ENCODE data around the gene DLX4.

Gene DLX4

DNA sequence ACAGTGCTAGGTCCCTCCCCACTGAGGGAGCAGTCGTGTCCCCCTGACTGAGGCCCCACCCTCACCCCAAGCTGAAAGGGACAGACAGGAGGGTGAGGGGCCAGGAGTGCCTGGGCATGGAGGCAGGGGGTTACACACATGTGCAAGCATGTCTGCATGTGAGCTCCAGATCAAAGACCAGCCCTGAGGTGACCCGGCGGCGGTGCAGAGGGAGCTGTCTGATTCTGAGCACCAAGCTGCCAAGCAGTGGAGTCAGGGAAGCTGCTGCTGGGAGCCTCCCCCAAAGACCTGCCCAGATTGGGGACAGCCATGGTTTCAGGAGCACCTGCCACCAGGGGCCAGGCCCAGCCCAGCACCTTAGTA lies 20.5 kb downstream of the DLX4 start:
- Histone ChIP-seq H3K4me3 (ENCODE audit: low read depth, low read length) (no peak overlapping the region), H3K36me3 (ENCODE audit: control insufficient read depth, insufficient read depth, low read length) (no peaks in the 10 kb centered on the region), H3K9ac (no peak overlapping the region), H3K79me2 (no peaks in the 10 kb centered on the region), H3K9me3 (ENCODE audit: control insufficient read depth, low read length) (no peaks in the 10 kb centered on the region), H3K27me3 (ENCODE audit: control insufficient read depth, insufficient read depth, low read length) (no peaks in the 10 kb centered on the region), H2AFZ (no peak overlapping the region), H3K4me2 (ENCODE audit: low read length) (no peak overlapping the region), H3K27ac (no peak overlapping the region), H3K4me1 (no peaks in the 10 kb centered on the region)
- TF ChIP-seq, protein P1, sequence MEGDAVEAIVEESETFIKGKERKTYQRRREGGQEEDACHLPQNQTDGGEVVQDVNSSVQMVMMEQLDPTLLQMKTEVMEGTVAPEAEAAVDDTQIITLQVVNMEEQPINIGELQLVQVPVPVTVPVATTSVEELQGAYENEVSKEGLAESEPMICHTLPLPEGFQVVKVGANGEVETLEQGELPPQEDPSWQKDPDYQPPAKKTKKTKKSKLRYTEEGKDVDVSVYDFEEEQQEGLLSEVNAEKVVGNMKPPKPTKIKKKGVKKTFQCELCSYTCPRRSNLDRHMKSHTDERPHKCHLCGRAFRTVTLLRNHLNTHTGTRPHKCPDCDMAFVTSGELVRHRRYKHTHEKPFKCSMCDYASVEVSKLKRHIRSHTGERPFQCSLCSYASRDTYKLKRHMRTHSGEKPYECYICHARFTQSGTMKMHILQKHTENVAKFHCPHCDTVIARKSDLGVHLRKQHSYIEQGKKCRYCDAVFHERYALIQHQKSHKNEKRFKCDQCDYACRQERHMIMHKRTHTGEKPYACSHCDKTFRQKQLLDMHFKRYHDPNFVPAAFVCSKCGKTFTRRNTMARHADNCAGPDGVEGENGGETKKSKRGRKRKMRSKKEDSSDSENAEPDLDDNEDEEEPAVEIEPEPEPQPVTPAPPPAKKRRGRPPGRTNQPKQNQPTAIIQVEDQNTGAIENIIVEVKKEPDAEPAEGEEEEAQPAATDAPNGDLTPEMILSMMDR (IDR thresholded peaks at IDR 0.05) = no peak

DNA sequence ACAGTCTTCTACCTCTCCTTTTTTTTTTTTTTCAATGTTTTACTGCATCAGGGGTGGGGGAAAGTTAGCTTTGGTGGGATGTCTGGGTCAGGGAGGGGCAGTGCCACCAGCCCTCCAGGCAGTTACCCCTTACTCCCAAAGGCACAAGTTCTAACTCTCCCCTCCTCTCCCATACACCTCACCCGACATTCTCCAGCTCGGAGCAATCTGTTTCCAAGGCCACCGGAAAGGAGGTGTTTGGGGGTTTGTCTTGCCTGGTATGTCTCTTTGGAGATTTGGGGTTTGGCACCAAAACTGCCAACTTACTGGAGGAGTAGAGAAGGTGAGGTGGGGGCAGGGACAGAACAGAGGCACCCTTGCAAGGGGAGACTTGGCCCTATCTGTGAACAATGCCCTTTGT lies 21.3 kb downstream of the DLX4 start:
- Histone ChIP-seq H3K27ac (no peak overlapping the region), H2AFZ (no peak overlapping the region), H3K4me2 (ENCODE audit: low read length) (no peak overlapping the region), H3K9ac (no peak overlapping the region), H3K4me3 (ENCODE audit: low read depth, low read length) (no peak overlapping the region), H3K9me3 (ENCODE audit: control insufficient read depth, low read length) (no peaks in the 10 kb centered on the region), H3K4me1 (no peaks in the 10 kb centered on the region), H3K79me2 (no peaks in the 10 kb centered on the region), H3K36me3 (ENCODE audit: control insufficient read depth, insufficient read depth, low read length) (no peaks in the 10 kb centered on the region), H3K27me3 (ENCODE audit: control insufficient read depth, insufficient read depth, low read length) (no peaks in the 10 kb centered on the region)
- TF ChIP-seq, protein P1 (IDR thresholded peaks at IDR 0.05) = no peak

DNA sequence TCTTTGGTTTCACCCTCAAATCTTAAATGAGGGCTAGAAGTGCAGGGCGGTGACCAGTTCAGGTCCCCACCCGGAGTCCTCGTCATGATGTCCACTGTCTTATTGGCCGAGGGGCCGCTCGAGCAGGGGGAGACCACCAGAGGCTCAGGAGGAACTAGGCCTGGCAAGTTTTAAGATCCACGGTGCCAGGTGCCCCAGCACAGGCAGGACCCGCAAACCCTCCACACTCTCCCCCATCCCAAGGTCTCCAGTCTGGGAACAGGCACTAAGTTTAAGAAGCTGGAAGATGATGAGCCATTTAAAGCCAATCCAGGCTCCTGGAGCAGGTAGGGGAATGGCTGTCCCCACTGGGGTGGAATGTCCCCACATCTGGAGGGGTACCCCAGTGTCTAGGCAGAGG lies 21.9 kb downstream of the DLX4 start:
- H3K9ac ChIP-seq = no peak overlapping the region
- H3K27ac ChIP-seq = no peak overlapping the region
- H3K27me3 ChIP-seq (ENCODE audit: control insufficient read depth, insufficient read depth, low read length) = no peaks in the 10 kb centered on the region
- no peaks in the 10 kb centered on the region for H3K9me3 ChIP-seq (ENCODE audit: control insufficient read depth, low read length)
- H3K4me3 ChIP-seq (ENCODE audit: low read depth, low read length) = no peak overlapping the region
- H3K79me2 ChIP-seq = no peaks in the 10 kb centered on the region
- H2AFZ ChIP-seq = no peak overlapping the region
- H3K36me3 ChIP-seq (ENCODE audit: control insufficient read depth, insufficient read depth, low read length) = no peaks in the 10 kb centered on the region
- TF ChIP-seq, protein P1 (IDR thresholded peaks at IDR 0.05) = no peak
- no peak overlapping the region for H3K4me2 ChIP-seq (ENCODE audit: low read length)
- H3K4me1 ChIP-seq = no peaks in the 10 kb centered on the region

DNA sequence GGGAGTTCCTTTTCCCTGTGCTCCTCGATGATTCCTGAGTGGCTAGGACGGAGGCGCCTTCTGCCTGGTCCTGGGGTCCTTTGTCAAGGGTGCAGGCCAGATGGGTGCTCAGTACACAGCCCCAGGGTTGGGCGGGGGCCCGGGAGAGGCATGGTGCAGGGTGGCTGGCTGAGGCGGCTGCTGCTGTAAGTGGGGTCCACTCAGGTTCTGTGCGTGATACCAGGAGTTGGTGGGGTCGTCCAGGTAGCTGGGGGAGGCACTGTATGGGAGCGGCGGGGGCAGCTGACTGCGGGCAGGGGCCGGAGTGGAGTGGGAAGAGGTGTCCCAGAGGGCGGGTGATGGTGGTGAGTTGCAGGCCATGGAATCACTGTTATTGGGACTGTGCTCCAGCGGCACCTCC lies 22.4 kb downstream of the DLX4 start:
- Histone ChIP-seq H3K27me3 (ENCODE audit: control insufficient read depth, insufficient read depth, low read length) (no peaks in the 10 kb centered on the region), H3K79me2 (no peaks in the 10 kb centered on the region)
- TF ChIP-seq, protein P1 (IDR thresholded peaks at IDR 0.05) = no peak

DNA sequence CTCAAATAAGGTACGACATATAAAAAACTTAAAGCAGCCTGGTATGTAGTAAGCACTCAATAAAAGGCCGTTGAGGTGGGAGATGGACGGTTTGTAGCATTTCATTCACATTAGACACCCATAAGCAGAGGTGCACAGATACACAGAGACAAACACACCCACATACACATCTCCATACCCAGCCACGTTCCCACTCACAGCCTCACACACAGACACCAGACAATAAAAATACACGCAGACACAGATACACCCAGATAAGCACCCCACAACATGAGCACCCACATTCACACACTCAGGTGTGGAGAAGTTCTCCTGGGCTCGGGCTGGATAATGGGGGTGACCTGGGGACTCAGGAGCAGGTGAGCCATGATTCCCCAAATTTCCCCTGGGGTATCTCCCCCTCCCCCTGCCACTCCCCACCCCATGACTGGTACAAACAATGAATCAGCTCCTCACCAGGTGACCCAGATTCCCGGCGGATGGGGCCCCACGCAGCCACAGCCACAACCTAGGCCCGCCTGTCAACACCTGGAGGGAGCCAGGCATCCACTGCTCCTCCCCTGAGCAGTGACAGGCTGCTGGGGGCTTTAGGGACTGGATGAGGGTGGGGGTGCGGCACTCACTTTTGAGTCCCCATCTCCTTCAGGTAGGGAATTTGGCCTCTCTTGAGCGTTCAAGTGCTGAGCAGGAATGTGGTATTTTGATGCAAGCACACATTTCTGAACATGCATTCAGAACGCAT lies 23.4 kb downstream of the DLX4 start:
- no peaks in the 10 kb centered on the region for H3K4me1 ChIP-seq
- H2AFZ ChIP-seq = no peak overlapping the region
- no peaks in the 10 kb centered on the region for H3K9me3 ChIP-seq (ENCODE audit: control insufficient read depth, low read length)
- H3K36me3 ChIP-seq (ENCODE audit: control insufficient read depth, insufficient read depth, low read length) = no peaks in the 10 kb centered on the region
- TF ChIP-seq, protein P1 (IDR thresholded peaks at IDR 0.05) = no peak
- no peak overlapping the region for H3K9ac ChIP-seq
- H3K27me3 ChIP-seq (ENCODE audit: control insufficient read depth, insufficient read depth, low read length) = no peaks in the 10 kb centered on the region
- H3K27ac ChIP-seq = no peak overlapping the region
- H3K4me2 ChIP-seq (ENCODE audit: low read length) = no peak overlapping the region
- H3K4me3 ChIP-seq (ENCODE audit: low read depth, low read length) = no peak overlapping the region
- H3K79me2 ChIP-seq = no peaks in the 10 kb centered on the region

More for the DNA sequence above, 22.4 kb downstream of the DLX4 start:
- H3K9ac ChIP-seq = no peak overlapping the region
- no peak overlapping the region for H3K4me3 ChIP-seq (ENCODE audit: low read depth, low read length)
- no peak overlapping the region for H3K27ac ChIP-seq
- no peaks in the 10 kb centered on the region for H3K36me3 ChIP-seq (ENCODE audit: control insufficient read depth, insufficient read depth, low read length)
- H3K9me3 ChIP-seq (ENCODE audit: control insufficient read depth, low read length) = no peaks in the 10 kb centered on the region
- H3K4me2 ChIP-seq (ENCODE audit: low read length) = no peak overlapping the region
- H2AFZ ChIP-seq = no peak overlapping the region
- no peaks in the 10 kb centered on the region for H3K4me1 ChIP-seq
